OCI-LY7 (cell line): ENCODE results near the gene NACAD. TPM values are rescaled to one million over a fixed set of nuclear protein-coding genes. Genes with fewer than 3 reads are reported as not detected.

ENCODE experiments used
- BruUV-seq: library from RNA; stranded (reverse); fragments of 400-500 nt; replicated peaks from 2 replicates; lab custom pipeline; 2021; lab: Mats Ljungman, UMichigan
- CTCF ChIA-PET: fragments of 300-600 bp; sonication (Branson Sonifier 250); formaldehyde crosslinking; loops from one replicate; lab custom pipeline; 2022; ENCODE audit warnings: antibody characterized with exemption; ENCODE audit not compliant: unreplicated experiment; lab: Charles Lee
- POLR2A ChIA-PET: fragments of 300-600 bp; sonication (Branson Sonifier 250); formaldehyde crosslinking; loops from one replicate; lab custom pipeline; 2022; ENCODE audit warnings: antibody characterized with exemption; lab: Charles Lee
- DNase-seq: peaks from one replicate; pipeline ENCODE4 v3.0.0-alpha.2; 2015; ENCODE audit warnings: low spot score
- H2AFZ ChIP-seq: fragments of 200-600 bp; sonication (generic), shearing (Covaris generic); 2 replicates; pipeline ENCODE4 v1.6.1; 2014; ENCODE audit warnings: mild to moderate bottlenecking, antibody characterized with exemption, low read length, moderate library complexity
- H3K27ac ChIP-seq: fragments of 200-600 bp; sonication (generic); 2 replicates; pipeline ENCODE4 v1.5.1; 2014; ENCODE audit warnings: mixed run types, low read depth, mild to moderate bottlenecking, moderate library complexity, low read length, inconsistent platforms; ENCODE audit not compliant: poor library complexity, severe bottlenecking
- H3K36me3 ChIP-seq: fragments of 200-600 bp; sonication (generic); 2 replicates; pipeline ENCODE4 v1.6.1; 2014; ENCODE audit warnings: mild to moderate bottlenecking, antibody characterized with exemption, low read length, moderate library complexity, mixed read lengths; ENCODE audit not compliant: insufficient read depth
- H3K4me1 ChIP-seq: fragments of 200-600 bp; sonication (generic); 2 replicates; pipeline ENCODE4 v1.5.1; 2014; ENCODE audit warnings: mild to moderate bottlenecking, low read length; ENCODE audit not compliant: insufficient read depth, poor library complexity, severe bottlenecking
- H3K4me2 ChIP-seq: fragments of 200-600 bp; sonication (generic); 2 replicates; pipeline ENCODE4 v1.6.1; 2014; ENCODE audit warnings: mild to moderate bottlenecking, low read length
- H3K4me3 ChIP-seq: fragments of 200-600 bp; sonication (generic); 2 replicates; pipeline ENCODE4 v1.5.1; 2014; ENCODE audit warnings: mild to moderate bottlenecking, low read depth, low read length; ENCODE audit not compliant: poor library complexity, severe bottlenecking
- H3K79me2 ChIP-seq: fragments of 200-600 bp; sonication (generic); 2 replicates; pipeline ENCODE4 v1.6.1; 2016; ENCODE audit warnings: low read depth, mild to moderate bottlenecking, low read length, moderate library complexity, mixed read lengths; ENCODE audit not compliant: insufficient read depth
- H3K9me2 ChIP-seq: fragments of 200-600 bp; sonication (generic); 2 replicates; pipeline ENCODE4 v1.6.1; 2016; ENCODE audit warnings: mild to moderate bottlenecking, low read length, mixed read lengths; ENCODE audit not compliant: insufficient read depth
- H3K9me3 ChIP-seq: fragments of 200-600 bp; sonication (generic); 2 replicates; pipeline ENCODE4 v1.6.1; 2014; ENCODE audit warnings: mild to moderate bottlenecking, mixed run types, low read length, mixed read lengths
- H4K20me1 ChIP-seq: fragments of 200-600 bp; sonication (generic); 2 replicates; pipeline ENCODE4 v1.6.1; 2014; ENCODE audit warnings: mild to moderate bottlenecking, antibody characterized with exemption, low read length, moderate library complexity, mixed read lengths; ENCODE audit not compliant: insufficient read depth
- EZH2phosphoT487 ChIP-seq: fragments of 200-600 bp; sonication (generic); IDR thresholded peaks from 2 replicates; pipeline ENCODE4 v1.6.1; 2018; ENCODE audit warnings: low read depth, borderline replicate concordance, mild to moderate bottlenecking, mixed run types, antibody characterized with exemption, low read length, moderate library complexity, mixed read lengths
- intact Hi-C: fragments of 100-400 bp; cut with micrococcal nuclease; formaldehyde crosslinking; loops from one replicate; pipeline ENCODE4 v1.10.0; 2022; ENCODE audit not compliant: unreplicated experiment
- total RNA-seq, 2 experiments: library from RNA; depleted of rRNA in 1 of 2; stranded (reverse); fragments of >200 nt in 1 of 2; shearing (Covaris generic) in 1 of 2; gene quantifications; 2 replicates each; pipeline ENCODE4 v1.2.3, GENCODE V29; 2014 to 2022
- TF ChIP-seq, protein P1 (sequence below): fragments of 200-600 bp; sonication (generic); conservative IDR thresholded peaks from 2 replicates; pipeline ENCODE4 v1.5.1; 2014; ENCODE audit warnings: mild to moderate bottlenecking, antibody characterized with exemption, low read length, moderate library complexity, mixed read lengths

The NACAD gene
- total RNA-seq, 2 experiments from 2014 or later, result not detected

DNA sequence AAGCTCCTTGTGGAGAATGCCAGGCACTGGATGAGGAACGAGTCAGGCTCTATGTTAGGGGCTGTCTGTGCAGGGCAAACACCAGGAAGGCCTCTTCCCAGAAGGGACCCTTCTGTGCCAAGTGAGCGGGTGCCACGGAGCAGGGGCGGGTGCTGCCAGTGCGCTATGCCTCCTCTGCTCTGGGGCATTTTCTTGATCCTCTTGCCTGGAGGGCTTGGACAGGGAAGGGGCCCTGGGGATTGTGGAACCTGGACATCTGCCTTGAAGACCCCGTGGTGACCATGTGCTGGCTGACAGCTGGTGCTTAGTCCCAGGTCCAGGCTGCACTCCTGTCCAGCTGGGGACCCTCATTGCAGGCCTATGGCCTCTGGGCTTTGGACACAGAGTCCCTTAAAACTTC lies 38.2 kb upstream of the NACAD start:
- BruUV-seq, result no TSS peak
- CTCF ChIA-PET, result interaction anchor here (1.2 kb wide), 1 partner anchor 12 kb away, joined by 4 read pairs; no protein-coding TSS in a partner anchor

DNA sequence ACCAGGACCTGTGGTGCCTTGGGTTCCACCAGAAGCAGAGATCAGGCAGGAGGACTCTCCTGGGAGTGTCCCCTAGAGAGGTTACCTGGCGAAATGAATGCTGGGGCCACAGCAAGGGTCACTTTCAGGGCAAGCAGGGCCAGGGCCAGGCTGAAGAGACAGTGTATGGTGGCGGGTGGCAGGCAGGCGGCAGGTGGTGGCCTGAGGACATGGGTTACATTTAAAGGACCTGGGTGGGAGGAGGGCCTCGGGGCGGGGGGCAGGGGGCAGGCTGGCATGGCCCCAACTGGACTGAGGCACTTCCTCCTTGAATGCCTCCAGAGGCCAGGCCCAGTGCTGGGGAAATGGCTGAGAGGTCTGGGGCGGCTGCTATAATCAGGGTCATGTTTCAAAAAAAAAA lies 37.4 kb upstream of the NACAD start:
- ChIA-PET CTCF (no interaction called here), POLR2A (no interaction called here)
- no peak overlapping the region for H2AFZ ChIP-seq
- no peaks in the 10 kb centered on the region for H3K9me3 ChIP-seq
- no peaks in the 10 kb centered on the region for H4K20me1 ChIP-seq
- no TSS peak for BruUV-seq
- no peak overlapping the region for H3K27ac ChIP-seq
- no peaks in the 10 kb centered on the region for H3K36me3 ChIP-seq
- no peak for DNase-seq
- H3K79me2 ChIP-seq, result no peaks in the 10 kb centered on the region
- no peaks in the 10 kb centered on the region for H3K9me2 ChIP-seq
- H3K4me1 ChIP-seq, result peaks cover 6% of the 10 kb centered on the region
- TF ChIP-seq EZH2phosphoT487, result no peak
- TF ChIP-seq, protein P1, sequence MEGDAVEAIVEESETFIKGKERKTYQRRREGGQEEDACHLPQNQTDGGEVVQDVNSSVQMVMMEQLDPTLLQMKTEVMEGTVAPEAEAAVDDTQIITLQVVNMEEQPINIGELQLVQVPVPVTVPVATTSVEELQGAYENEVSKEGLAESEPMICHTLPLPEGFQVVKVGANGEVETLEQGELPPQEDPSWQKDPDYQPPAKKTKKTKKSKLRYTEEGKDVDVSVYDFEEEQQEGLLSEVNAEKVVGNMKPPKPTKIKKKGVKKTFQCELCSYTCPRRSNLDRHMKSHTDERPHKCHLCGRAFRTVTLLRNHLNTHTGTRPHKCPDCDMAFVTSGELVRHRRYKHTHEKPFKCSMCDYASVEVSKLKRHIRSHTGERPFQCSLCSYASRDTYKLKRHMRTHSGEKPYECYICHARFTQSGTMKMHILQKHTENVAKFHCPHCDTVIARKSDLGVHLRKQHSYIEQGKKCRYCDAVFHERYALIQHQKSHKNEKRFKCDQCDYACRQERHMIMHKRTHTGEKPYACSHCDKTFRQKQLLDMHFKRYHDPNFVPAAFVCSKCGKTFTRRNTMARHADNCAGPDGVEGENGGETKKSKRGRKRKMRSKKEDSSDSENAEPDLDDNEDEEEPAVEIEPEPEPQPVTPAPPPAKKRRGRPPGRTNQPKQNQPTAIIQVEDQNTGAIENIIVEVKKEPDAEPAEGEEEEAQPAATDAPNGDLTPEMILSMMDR, result no peak
- intact Hi-C loops, result no loop called here
- H3K4me3 ChIP-seq, result no peak overlapping the region
- no peak overlapping the region for H3K4me2 ChIP-seq

More for the DNA sequence above, 38.2 kb upstream of the NACAD start:
- H3K9me3 ChIP-seq, result no peaks in the 10 kb centered on the region
- intact Hi-C loops, result no loop called here
- H3K4me1 ChIP-seq, result peaks cover 6% of the 10 kb centered on the region
- no peaks in the 10 kb centered on the region for H3K36me3 ChIP-seq
- POLR2A ChIA-PET, result interaction anchor here (1.2 kb wide), 1 partner anchor 11 kb away, joined by 3 read pairs; no protein-coding TSS in a partner anchor
- no peaks in the 10 kb centered on the region for H4K20me1 ChIP-seq
- TF ChIP-seq, protein P1, result no peak
- no peak for TF ChIP-seq EZH2phosphoT487
- H3K4me3 ChIP-seq, result no peak overlapping the region
- DNase-seq, result no peak
- no peak overlapping the region for H2AFZ ChIP-seq
- no peaks in the 10 kb centered on the region for H3K9me2 ChIP-seq
- H3K27ac ChIP-seq, result no peak overlapping the region
- no peaks in the 10 kb centered on the region for H3K79me2 ChIP-seq
- H3K4me2 ChIP-seq, result no peak overlapping the region

DNA sequence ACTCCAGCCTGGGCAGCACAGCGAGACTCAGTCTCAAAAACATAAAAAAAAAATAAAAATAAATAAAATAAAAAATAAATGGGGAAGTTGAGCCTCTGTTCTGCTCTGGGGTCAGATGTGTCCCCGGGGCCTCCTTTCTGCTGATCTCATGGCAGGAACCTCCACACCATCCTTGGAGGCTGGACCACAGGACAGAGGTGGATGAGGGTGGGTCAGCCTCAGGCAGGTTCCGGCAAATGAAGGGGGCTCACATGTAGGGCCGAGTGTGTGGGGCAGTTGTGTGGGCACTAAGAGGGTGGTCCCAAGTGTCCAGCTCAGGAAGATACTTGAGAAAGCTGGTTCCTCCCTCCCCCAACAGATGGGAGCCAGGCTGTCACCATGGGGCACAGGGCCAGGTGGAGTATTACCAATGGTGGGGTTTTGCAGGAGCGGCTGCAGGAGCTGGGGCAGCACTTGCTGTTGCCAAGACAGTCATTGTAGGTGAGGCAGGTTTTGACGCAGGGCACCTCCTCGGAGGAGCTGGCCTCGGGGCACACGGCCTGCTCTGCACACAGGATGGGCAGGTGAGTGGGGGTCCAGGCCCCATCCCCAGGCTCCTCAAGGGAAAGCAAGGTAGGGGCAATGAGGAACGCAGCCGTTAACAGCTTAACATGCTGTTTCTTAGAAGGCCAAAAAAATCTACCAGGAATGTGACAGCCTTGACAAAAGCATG lies 36.6 kb upstream of the NACAD start:
- no peak overlapping the region for H2AFZ ChIP-seq
- intact Hi-C loops, result no loop called here
- POLR2A ChIA-PET, result no interaction called here

More for the DNA sequence above, 36.6 kb upstream of the NACAD start:
- BruUV-seq, result no TSS peak
- H3K9me3 ChIP-seq, result no peaks in the 10 kb centered on the region
- H3K36me3 ChIP-seq, result no peaks in the 10 kb centered on the region
- H3K79me2 ChIP-seq, result no peaks in the 10 kb centered on the region
- CTCF ChIA-PET, result no interaction called here
- H3K4me2 ChIP-seq, result no peak overlapping the region
- no peak for DNase-seq
- H3K9me2 ChIP-seq, result no peaks in the 10 kb centered on the region
- no peak overlapping the region for H3K27ac ChIP-seq
- no peak overlapping the region for H3K4me3 ChIP-seq
- no peak for TF ChIP-seq EZH2phosphoT487
- TF ChIP-seq, protein P1, result no peak
- no peaks in the 10 kb centered on the region for H4K20me1 ChIP-seq
- peaks cover 6% of the 10 kb centered on the region for H3K4me1 ChIP-seq
